ENCODE results near the gene IBA57.

GRCh38 chr1:228149406-228150119 is 16.0 kb upstream of the IBA57 start, which contains the start of gene GJC2:
- no peak for TF ChIP-seq POLR2AphosphoS5 (IDR thresholded peaks at IDR 0.05; ENCODE audit: low read depth, low read length)
- TF ChIP-seq, protein P1, sequence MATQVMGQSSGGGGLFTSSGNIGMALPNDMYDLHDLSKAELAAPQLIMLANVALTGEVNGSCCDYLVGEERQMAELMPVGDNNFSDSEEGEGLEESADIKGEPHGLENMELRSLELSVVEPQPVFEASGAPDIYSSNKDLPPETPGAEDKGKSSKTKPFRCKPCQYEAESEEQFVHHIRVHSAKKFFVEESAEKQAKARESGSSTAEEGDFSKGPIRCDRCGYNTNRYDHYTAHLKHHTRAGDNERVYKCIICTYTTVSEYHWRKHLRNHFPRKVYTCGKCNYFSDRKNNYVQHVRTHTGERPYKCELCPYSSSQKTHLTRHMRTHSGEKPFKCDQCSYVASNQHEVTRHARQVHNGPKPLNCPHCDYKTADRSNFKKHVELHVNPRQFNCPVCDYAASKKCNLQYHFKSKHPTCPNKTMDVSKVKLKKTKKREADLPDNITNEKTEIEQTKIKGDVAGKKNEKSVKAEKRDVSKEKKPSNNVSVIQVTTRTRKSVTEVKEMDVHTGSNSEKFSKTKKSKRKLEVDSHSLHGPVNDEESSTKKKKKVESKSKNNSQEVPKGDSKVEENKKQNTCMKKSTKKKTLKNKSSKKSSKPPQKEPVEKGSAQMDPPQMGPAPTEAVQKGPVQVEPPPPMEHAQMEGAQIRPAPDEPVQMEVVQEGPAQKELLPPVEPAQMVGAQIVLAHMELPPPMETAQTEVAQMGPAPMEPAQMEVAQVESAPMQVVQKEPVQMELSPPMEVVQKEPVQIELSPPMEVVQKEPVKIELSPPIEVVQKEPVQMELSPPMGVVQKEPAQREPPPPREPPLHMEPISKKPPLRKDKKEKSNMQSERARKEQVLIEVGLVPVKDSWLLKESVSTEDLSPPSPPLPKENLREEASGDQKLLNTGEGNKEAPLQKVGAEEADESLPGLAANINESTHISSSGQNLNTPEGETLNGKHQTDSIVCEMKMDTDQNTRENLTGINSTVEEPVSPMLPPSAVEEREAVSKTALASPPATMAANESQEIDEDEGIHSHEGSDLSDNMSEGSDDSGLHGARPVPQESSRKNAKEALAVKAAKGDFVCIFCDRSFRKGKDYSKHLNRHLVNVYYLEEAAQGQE (IDR thresholded peaks at IDR 0.05; ENCODE audit: insufficient read depth in 1 of 2, low read depth in 2 of 2, low read length in 2 of 2) = no peak
- TF ChIP-seq SIN3A (IDR thresholded peaks at IDR 0.05; ENCODE audit: borderline replicate concordance, insufficient read depth, low read length) = no peak

Measured in PFSK-1 (cell line).